ENCODE data around the gene SHMT1. TPM values are rescaled to one million over a fixed set of nuclear protein-coding genes. Genes with fewer than 3 reads are reported as not detected.
A peak's percentile ranks its signal among the peaks of the same experiment; 100 is the strongest.
"Not testable (repeated sequence)": the region's sequence is repeated elsewhere in the genome, so short reads cannot be mapped to it uniquely, and the experiment has no call there.

The SHMT1 gene
- 10 to 100 TPM; 17.1 to 20.1 TPM for total RNA-seq
- 10 to 100 TPM; 20.5 to 35.8 (median 35.7) TPM for polyA plus RNA-seq
- total RNA-seq = 7.4 to 23.1 (median 15.9) reads per million in 6 experiments

GRCh38 chr17:18363101-18364049, at the start of gene SHMT1:
TSS of gene SHMT1 (minus strand) at chr17:18363550. CDS start at chr17:18355981, 7,569 bp downstream.
- Mint-ChIP-seq H3K27ac (peak within 1 kb of the TSS; percentile 39 to 94 (median 90)), H3K4me3 (peak within 1 kb of the TSS; percentile 88 to 97 (median 94)), H3K27me3 (no peaks in the 10 kb centered on the region), H3K9me3 (no peaks in the 10 kb centered on the region), H3K36me3 (peaks cover 0 to 18% (median 0%) of the 10 kb centered on the region in 3 donors), H3K4me1 (peaks cover 12 to 21% (median 18%) of the 10 kb centered on the region in 4 donors)
- peak; percentile 100 for ATAC-seq
- POLR2A ChIA-PET = interaction anchor here (0.9 to 1.0 kb wide), 2 partner anchors 180 to 276 kb away, joined by 3 to 5 read pairs; partner anchors contain the start of genes ALKBH5 and DRG2
- peak; percentile 81 to 93 (median 88) for DNase-seq

GRCh38 chr17:18412001-18412538, 48.7 kb upstream of the SHMT1 start:
- POLR2A ChIA-PET, H3K9me3 Mint-ChIP-seq, DNase-seq, H3K27me3 Mint-ChIP-seq, H3K36me3 Mint-ChIP-seq: not testable (repeated sequence)
- peak; percentile 97 to 98 for ATAC-seq
- Mint-ChIP-seq H3K4me1 (peaks cover 13 to 43% (median 21%) of the 10 kb centered on the region in 4 donors), H3K27ac (peak overlapping the region in 2 of 10 donors; percentile 75 to 90), H3K4me3 (peak overlapping the region in 2 of 10 donors; percentile 79 to 97)

GRCh38 chr17:18411377-18411864, 48.1 kb upstream of the SHMT1 start:
- H3K27me3 Mint-ChIP-seq = not testable (repeated sequence)
- ATAC-seq = peak; percentile 34 to 37

GRCh38 chr17:18410736-18411135, 47.4 kb upstream of the SHMT1 start:
- Mint-ChIP-seq H3K4me3 (peak overlapping the region; percentile 56 to 99 (median 86)), H3K4me1 (peaks cover 13 to 43% (median 21%) of the 10 kb centered on the region in 4 donors), H3K27ac (peak overlapping the region in 7 of 10 donors; percentile 27 to 88 (median 76))
- DNase-seq, H3K9me3 Mint-ChIP-seq, H3K27me3 Mint-ChIP-seq, POLR2A ChIA-PET, H3K36me3 Mint-ChIP-seq, ATAC-seq: not testable (repeated sequence)

More at GRCh38 chr17:18411377-18411864, 48.1 kb upstream of the SHMT1 start:
- H3K36me3 Mint-ChIP-seq, POLR2A ChIA-PET, H3K9me3 Mint-ChIP-seq: not testable (repeated sequence)
- DNase-seq = peak in 5 of 10 donors; percentile 2 to 35 (median 19)
- H3K27ac Mint-ChIP-seq = peak overlapping the region; percentile 65 to 95 (median 89)
- H3K4me3 Mint-ChIP-seq = peak overlapping the region; percentile 79 to 99 (median 94)
- H3K4me1 Mint-ChIP-seq = peaks cover 13 to 43% (median 21%) of the 10 kb centered on the region in 4 donors

GRCh38 chr17:18409321-18409720, 46.0 kb upstream of the SHMT1 start:
- Mint-ChIP-seq H3K27ac (peak overlapping the region in 5 of 10 donors; percentile 9 to 38 (median 34)), H3K4me1 (peaks cover 13 to 43% (median 21%) of the 10 kb centered on the region in 4 donors), H3K4me3 (peak overlapping the region in 3 of 10 donors; percentile 3 to 61 (median 15))
- H3K9me3 Mint-ChIP-seq, H3K27me3 Mint-ChIP-seq, H3K36me3 Mint-ChIP-seq, DNase-seq, ATAC-seq, POLR2A ChIA-PET: not testable (repeated sequence)

GRCh38 chr17:18408906-18409305, 45.6 kb upstream of the SHMT1 start:
- peak overlapping the region in 5 of 10 donors; percentile 9 to 38 (median 34) for H3K27ac Mint-ChIP-seq
- H3K36me3 Mint-ChIP-seq, H3K9me3 Mint-ChIP-seq, DNase-seq, H3K27me3 Mint-ChIP-seq, POLR2A ChIA-PET, ATAC-seq: not testable (repeated sequence)
- peaks cover 13 to 43% (median 21%) of the 10 kb centered on the region in 4 donors for H3K4me1 Mint-ChIP-seq
- peak overlapping the region in 3 of 10 donors; percentile 3 to 29 (median 15) for H3K4me3 Mint-ChIP-seq

GRCh38 chr17:18403604-18404003, 40.3 kb upstream of the SHMT1 start:
- H3K27ac Mint-ChIP-seq, H3K9me3 Mint-ChIP-seq, H3K4me1 Mint-ChIP-seq, POLR2A ChIA-PET, ATAC-seq, H3K27me3 Mint-ChIP-seq, DNase-seq, H3K4me3 Mint-ChIP-seq, H3K36me3 Mint-ChIP-seq: not testable (repeated sequence)

GRCh38 chr17:18403166-18403565, 39.8 kb upstream of the SHMT1 start:
- H3K27me3 Mint-ChIP-seq, DNase-seq, POLR2A ChIA-PET, H3K4me3 Mint-ChIP-seq, H3K4me1 Mint-ChIP-seq, ATAC-seq, H3K9me3 Mint-ChIP-seq, H3K36me3 Mint-ChIP-seq, H3K27ac Mint-ChIP-seq: not testable (repeated sequence)

GRCh38 chr17:18401872-18402590, 38.7 kb upstream of the SHMT1 start:
- H3K9me3 Mint-ChIP-seq, DNase-seq, ATAC-seq, H3K4me1 Mint-ChIP-seq, H3K27me3 Mint-ChIP-seq, H3K27ac Mint-ChIP-seq, H3K36me3 Mint-ChIP-seq, H3K4me3 Mint-ChIP-seq, POLR2A ChIA-PET: not testable (repeated sequence)

GRCh38 chr17:18388728-18389127, 25.4 kb upstream of the SHMT1 start:
- H3K4me3 Mint-ChIP-seq, DNase-seq, H3K27me3 Mint-ChIP-seq, H3K36me3 Mint-ChIP-seq, H3K4me1 Mint-ChIP-seq, H3K9me3 Mint-ChIP-seq, H3K27ac Mint-ChIP-seq, POLR2A ChIA-PET: not testable (repeated sequence)
- ATAC-seq = peak; percentile 64 to 79

GRCh38 chr17:18388266-18388665, 24.9 kb upstream of the SHMT1 start:
- H3K9me3 Mint-ChIP-seq, ATAC-seq, H3K27ac Mint-ChIP-seq, POLR2A ChIA-PET, DNase-seq, H3K4me1 Mint-ChIP-seq, H3K36me3 Mint-ChIP-seq, H3K27me3 Mint-ChIP-seq, H3K4me3 Mint-ChIP-seq: not testable (repeated sequence)

- H3K9me3 Mint-ChIP-seq, H3K36me3 Mint-ChIP-seq, ATAC-seq, H3K4me3 Mint-ChIP-seq, POLR2A ChIA-PET, H3K4me1 Mint-ChIP-seq, H3K27me3 Mint-ChIP-seq, DNase-seq: not testable (repeated sequence)
- H3K27ac Mint-ChIP-seq = peak overlapping the region in 1 of 10 donors; percentile 47
These were observed 24.2 kb upstream of the SHMT1 start for GRCh38 chr17:18387583-18387982.

All from naive thymus-derived CD8-positive, alpha-beta T cell (primary cell).